Neuronal stem cell (in vitro differentiated cells): ENCODE data around the gene CFH.
"Not testable (repeated sequence)": the region's sequence is repeated elsewhere in the genome, so short reads cannot be mapped to it uniquely, and the experiment has no call there.

Experiments
- DNase-seq: peaks from one replicate; pipeline ENCODE4 v3.0.0-alpha.2; 2013; ENCODE audit warnings: low spot score
- H2AFZ ChIP-seq: one replicate; pipeline ENCODE4 v1.6.1; 2013; ENCODE audit warnings: mild to moderate bottlenecking, low read length, inconsistent platforms
- H2AK5ac ChIP-seq: 2 replicates; pipeline ENCODE4 v1.6.1; 2013; ENCODE audit warnings: low read depth, mild to moderate bottlenecking, inconsistent platforms, low read length, moderate library complexity, mixed read lengths
- H2BK120ac ChIP-seq: 2 replicates; pipeline ENCODE4 v1.6.1; 2013; ENCODE audit warnings: low read depth, mild to moderate bottlenecking, inconsistent platforms, low read length, moderate library complexity, mixed read lengths
- H2BK12ac ChIP-seq: one replicate; pipeline ENCODE4 v1.6.1; 2013; ENCODE audit warnings: low read length, inconsistent platforms
- H2BK15ac ChIP-seq: 2 replicates; pipeline ENCODE4 v1.6.1; 2013; ENCODE audit warnings: mild to moderate bottlenecking, low read length, inconsistent platforms, mixed read lengths
- H2BK5ac ChIP-seq: one replicate; pipeline ENCODE4 v1.6.1; 2013; ENCODE audit warnings: inconsistent platforms, mild to moderate bottlenecking, low read length, moderate library complexity
- H3K14ac ChIP-seq: one replicate; pipeline ENCODE4 v1.6.1; 2013; ENCODE audit warnings: low read length, inconsistent platforms
- H3K18ac ChIP-seq: 2 replicates; pipeline ENCODE4 v1.6.1; 2013; ENCODE audit warnings: low read length, inconsistent platforms
- H3K23ac ChIP-seq: 2 replicates; pipeline ENCODE4 v1.6.1; 2013; ENCODE audit warnings: low read depth, mild to moderate bottlenecking, mixed read lengths, low read length, inconsistent platforms; ENCODE audit not compliant: poor library complexity
- H3K27ac ChIP-seq: replicated peaks from 3 replicates; pipeline ENCODE4 v1.5.1; 2013; ENCODE audit warnings: low read length, inconsistent platforms
- H3K27me3 ChIP-seq, 3 experiments: 2 replicates each; pipeline ENCODE4 v1.6.1; 2013; ENCODE audit warnings: low read length in 3 of 3, mild to moderate bottlenecking in 2 of 3, inconsistent platforms in 1 of 3, low read depth in 1 of 3, mixed read lengths in 1 of 3, moderate library complexity in 1 of 3; ENCODE audit not compliant: control insufficient read depth in 3 of 3, insufficient read depth in 3 of 3
- H3K36me3 ChIP-seq, 2 donors: replicated peaks in 1 of 2; 2 replicates each; pipeline ENCODE4 v1.6.1; 2013; ENCODE audit warnings: low read length in 2 of 2; ENCODE audit not compliant: control insufficient read depth in 2 of 2, insufficient read depth in 2 of 2
- H3K4ac ChIP-seq: 2 replicates; pipeline ENCODE4 v1.6.1; 2013; ENCODE audit warnings: inconsistent platforms, mild to moderate bottlenecking, low read length, moderate library complexity
- H3K4me1 ChIP-seq, 2 donors: 1 replicate in 1 of 2; 2 replicates in 1 of 2; pipeline ENCODE4 v1.6.1; 2013; ENCODE audit warnings: low read length in 2 of 2, low read depth in 1 of 2; ENCODE audit not compliant: control insufficient read depth in 2 of 2, insufficient read depth in 1 of 2
- H3K4me2 ChIP-seq: one replicate; pipeline ENCODE4 v1.6.1; 2013; ENCODE audit warnings: mild to moderate bottlenecking, low read length, inconsistent platforms; ENCODE audit not compliant: insufficient read depth, poor library complexity, severe bottlenecking
- H3K4me3 ChIP-seq, 2 donors: 2 replicates each; pipeline ENCODE4 v1.5.1; 2013; ENCODE audit warnings: low read length in 2 of 2, mild to moderate bottlenecking in 2 of 2, inconsistent platforms in 1 of 2, moderate library complexity in 1 of 2
- H3K79me1 ChIP-seq: one replicate; pipeline ENCODE4 v1.6.1; 2013; ENCODE audit warnings: low read depth, mild to moderate bottlenecking, inconsistent platforms, low read length, moderate library complexity
- H3K9ac ChIP-seq: one replicate; pipeline ENCODE4 v1.6.1; 2013; ENCODE audit warnings: mild to moderate bottlenecking, low read depth, low read length, inconsistent platforms; ENCODE audit not compliant: poor library complexity
- H3K9me3 ChIP-seq, 2 donors: replicated peaks in 1 of 2; 2 replicates each; pipeline versions ENCODE3 to v1.6.1; 2013; ENCODE audit warnings: low read length in 2 of 2, mild to moderate bottlenecking in 2 of 2, inconsistent platforms in 1 of 2, low read depth in 1 of 2, mixed read lengths in 1 of 2, moderate library complexity in 1 of 2; ENCODE audit not compliant: control insufficient read depth in 2 of 2, insufficient read depth in 1 of 2
- H4K8ac ChIP-seq: one replicate; pipeline ENCODE4 v1.6.1; 2013; ENCODE audit warnings: low read depth, mild to moderate bottlenecking, inconsistent platforms, low read length, moderate library complexity
- H4K91ac ChIP-seq: one replicate; pipeline ENCODE4 v1.6.1; 2013; ENCODE audit warnings: low read length, low read depth, mild to moderate bottlenecking, inconsistent platforms; ENCODE audit not compliant: poor library complexity
- WGBS, 2 donors: extraction: QIAGEN DNeasy Blood & Tissue Kit; methylation state at CpG; one replicate each; pipeline ENCODE4 v1.1.7; 2013; ENCODE audit warnings: missing lambda C conversion rate in 2 of 2, mixed read lengths in 1 of 2; ENCODE audit not compliant: insufficient read length in 2 of 2, insufficient replicate concordance in 1 of 2; ENCODE audit errors: extremely low coverage in 2 of 2; 5-methylcytosine and 5-hydroxymethylcytosine counted together

Gene CFH

GRCh38 chr1:196791252-196791651 lies 139.4 kb downstream of the CFH start:
- H2BK120ac ChIP-seq, H2AK5ac ChIP-seq, H2BK15ac ChIP-seq, H3K4me3 ChIP-seq, H2BK5ac ChIP-seq, H3K36me3 ChIP-seq, H3K9me3 ChIP-seq, H3K14ac ChIP-seq, H3K27ac ChIP-seq, H2BK12ac ChIP-seq, H4K8ac ChIP-seq, H3K4me2 ChIP-seq, H4K91ac ChIP-seq, H3K18ac ChIP-seq, H3K23ac ChIP-seq, H3K27me3 ChIP-seq, H3K79me1 ChIP-seq, H3K4me1 ChIP-seq, H3K9ac ChIP-seq, H2AFZ ChIP-seq, DNase-seq, H3K4ac ChIP-seq: not testable (repeated sequence)
- no CpG with 5 or more reads among the region's 1 CpG for WGBS, 2 donors

- not testable (repeated sequence) for H3K27me3 ChIP-seq, H3K23ac ChIP-seq, H3K18ac ChIP-seq, H3K27ac ChIP-seq, H2AFZ ChIP-seq, DNase-seq, H3K4me3 ChIP-seq, H3K4ac ChIP-seq, H4K91ac ChIP-seq, H3K4me1 ChIP-seq, H2BK15ac ChIP-seq, H3K36me3 ChIP-seq, H3K14ac ChIP-seq, H3K9me3 ChIP-seq, H2BK12ac ChIP-seq, H4K8ac ChIP-seq, H2BK5ac ChIP-seq, H3K9ac ChIP-seq, H3K79me1 ChIP-seq, H2BK120ac ChIP-seq, H2AK5ac ChIP-seq, H3K4me2 ChIP-seq
- no CpG with 5 or more reads among the region's 4 CpGs for WGBS, 2 donors
Measured at GRCh38 chr1:196794103-196794502, 142.3 kb downstream of the CFH start.
